HAP-1 (cell line): ENCODE data around the gene DNMT1.

ENCODE experiments used
- DNase-seq, 2 experiments: peaks; one replicate each; pipeline ENCODE4 v3.0.0-alpha.2; 2016 to 2020; ENCODE audit warnings: low spot score in 2 of 2
- H3K27me3 ChIP-seq: fragments of 250-450 bp; sonication (Bioruptor Pico); 2 replicates; pipeline ENCODE4 v1.5.1; 2020; ENCODE audit warnings: low read depth, mild to moderate bottlenecking, moderate library complexity
- H3K36me3 ChIP-seq: fragments of 250-450 bp; sonication (Bioruptor Pico); replicated peaks from 2 replicates; pipeline ENCODE4 v1.5.1; 2020; ENCODE audit warnings: mild to moderate bottlenecking
- H3K4me1 ChIP-seq: fragments of 250-450 bp; sonication (Bioruptor Pico); 2 replicates; pipeline ENCODE4 v1.5.1; 2020; ENCODE audit warnings: mild to moderate bottlenecking
- H3K4me3 ChIP-seq: fragments of 250-450 bp; sonication (Bioruptor Pico); 2 replicates; pipeline ENCODE4 v1.5.1; 2020; ENCODE audit warnings: mild to moderate bottlenecking, moderate library complexity
- H3K9me3 ChIP-seq: fragments of 250-450 bp; sonication (Bioruptor Pico); 2 replicates; pipeline ENCODE4 v1.5.1; 2020; ENCODE audit warnings: mild to moderate bottlenecking, moderate library complexity
- in situ Hi-C: fragments of 300-500 bp; cut with MboI; formaldehyde crosslinking; loops from 3 replicates; pipeline ENCODE4 v1.14.3; 2020; ENCODE audit warnings: low sequenced_read_pairs, inconsistent platforms, mixed read lengths

Gene DNMT1

GRCh38 chr19:10138879-10139795, 55.6 kb downstream of the DNMT1 start:
- H3K9me3 ChIP-seq: no peaks in the 10 kb centered on the region
- no peak overlapping the region for H3K4me3 ChIP-seq
- H3K4me1 ChIP-seq: no peaks in the 10 kb centered on the region
- H3K36me3 ChIP-seq: peaks cover 91% of the 10 kb centered on the region
- H3K27me3 ChIP-seq: no peaks in the 10 kb centered on the region
- no peak for DNase-seq
- in situ Hi-C loops: no loop called here

- no peak overlapping the region for H3K4me3 ChIP-seq
- H3K4me1 ChIP-seq: no peaks in the 10 kb centered on the region
- no peaks in the 10 kb centered on the region for H3K9me3 ChIP-seq
- DNase-seq: no peak
- no peaks in the 10 kb centered on the region for H3K27me3 ChIP-seq
- peaks cover 91% of the 10 kb centered on the region for H3K36me3 ChIP-seq
- in situ Hi-C loops: no loop called here
Measured at GRCh38 chr19:10137751-10138682, 56.7 kb downstream of the DNMT1 start.

GRCh38 chr19:10136936-10137335, 57.8 kb downstream of the DNMT1 start:
- H3K4me3 ChIP-seq: no peak overlapping the region
- DNase-seq: no peak
- no peaks in the 10 kb centered on the region for H3K27me3 ChIP-seq
- in situ Hi-C loops: no loop called here
- H3K9me3 ChIP-seq: no peaks in the 10 kb centered on the region
- peaks cover 89% of the 10 kb centered on the region for H3K36me3 ChIP-seq
- no peaks in the 10 kb centered on the region for H3K4me1 ChIP-seq

- Histone ChIP-seq H3K9me3 (no peaks in the 10 kb centered on the region), H3K4me3 (no peak overlapping the region), H3K4me1 (no peaks in the 10 kb centered on the region), H3K27me3 (no peaks in the 10 kb centered on the region), H3K36me3 (peaks cover 88% of the 10 kb centered on the region)
- DNase-seq: no peak
- in situ Hi-C loops: no loop called here
Measured at GRCh38 chr19:10135551-10136334, 59.0 kb downstream of the DNMT1 start.

GRCh38 chr19:10134040-10134439, 60.7 kb downstream of the DNMT1 start:
- H3K27me3 ChIP-seq: no peaks in the 10 kb centered on the region
- H3K36me3 ChIP-seq: peaks cover 80% of the 10 kb centered on the region
- H3K4me3 ChIP-seq: no peak overlapping the region
- in situ Hi-C loops: no loop called here
- H3K9me3 ChIP-seq: no peaks in the 10 kb centered on the region
- DNase-seq: no peak
- H3K4me1 ChIP-seq: no peaks in the 10 kb centered on the region

- H3K4me3 ChIP-seq: no peak overlapping the region
- H3K27me3 ChIP-seq: no peaks in the 10 kb centered on the region
- no peaks in the 10 kb centered on the region for H3K9me3 ChIP-seq
- in situ Hi-C loops: no loop called here
- no peaks in the 10 kb centered on the region for H3K4me1 ChIP-seq
- H3K36me3 ChIP-seq: peaks cover 78% of the 10 kb centered on the region
- DNase-seq: no peak
Measured at GRCh38 chr19:10133596-10133995, 61.2 kb downstream of the DNMT1 start.

GRCh38 chr19:10132905-10133304, 61.8 kb downstream of the DNMT1 start:
- no peaks in the 10 kb centered on the region for H3K27me3 ChIP-seq
- peaks cover 77% of the 10 kb centered on the region for H3K36me3 ChIP-seq
- no peak for DNase-seq
- in situ Hi-C loops: no loop called here
- no peaks in the 10 kb centered on the region for H3K9me3 ChIP-seq
- no peak overlapping the region for H3K4me3 ChIP-seq
- H3K4me1 ChIP-seq: peaks cover 3% of the 10 kb centered on the region

GRCh38 chr19:10126213-10126639, 68.5 kb downstream of the DNMT1 start:
- Histone ChIP-seq H3K4me3 (no peak overlapping the region), H3K36me3 (peaks cover 24% of the 10 kb centered on the region), H3K27me3 (no peaks in the 10 kb centered on the region), H3K4me1 (peaks cover 7% of the 10 kb centered on the region), H3K9me3 (no peaks in the 10 kb centered on the region)
- in situ Hi-C loops: no loop called here
- no peak for DNase-seq

- Histone ChIP-seq H3K4me1 (peaks cover 7% of the 10 kb centered on the region), H3K4me3 (no peak overlapping the region), H3K36me3 (peaks cover 13% of the 10 kb centered on the region), H3K27me3 (no peaks in the 10 kb centered on the region), H3K9me3 (no peaks in the 10 kb centered on the region)
- no peak for DNase-seq
- in situ Hi-C loops: no loop called here
Measured at GRCh38 chr19:10124429-10124828, 70.3 kb downstream of the DNMT1 start.

GRCh38 chr19:10122045-10122444, 72.7 kb downstream of the DNMT1 start:
- in situ Hi-C loops: no loop called here

GRCh38 chr19:10120538-10121189, 74.1 kb downstream of the DNMT1 start:
- Histone ChIP-seq H3K4me3 (no peak overlapping the region), H3K27me3 (no peaks in the 10 kb centered on the region), H3K9me3 (no peaks in the 10 kb centered on the region), H3K36me3 (peaks cover 29% of the 10 kb centered on the region), H3K4me1 (no peaks in the 10 kb centered on the region)
- in situ Hi-C loops: no loop called here
- no peak for DNase-seq

More at GRCh38 chr19:10122045-10122444, 72.7 kb downstream of the DNMT1 start:
- Histone ChIP-seq H3K4me1 (no peaks in the 10 kb centered on the region; the same call in none of the 2 replicates), H3K4me3 (no peak overlapping the region), H3K36me3 (peaks cover 21% of the 10 kb centered on the region), H3K9me3 (no peaks in the 10 kb centered on the region), H3K27me3 (no peaks in the 10 kb centered on the region)
- no peak for DNase-seq

GRCh38 chr19:10118960-10119359, 75.8 kb downstream of the DNMT1 start:
- peak overlapping the region; percentile 90 for H3K4me3 ChIP-seq
- no peaks in the 10 kb centered on the region for H3K9me3 ChIP-seq
- H3K36me3 ChIP-seq: peaks cover 45% of the 10 kb centered on the region
- in situ Hi-C loops: no loop called here
- no peak for DNase-seq
- no peaks in the 10 kb centered on the region for H3K27me3 ChIP-seq
- no peaks in the 10 kb centered on the region for H3K4me1 ChIP-seq
